HepG2 (cell line): ENCODE results near the gene GADD45B. TPM values are rescaled to one million over a fixed set of nuclear protein-coding genes. Genes with fewer than 3 reads are reported as not detected.

Experiments
- CENPBD1 ChIP-seq: sonication (generic); formaldehyde crosslinking; IDR thresholded peaks from 2 replicates; pipeline ENCODE4 v1.8.0; 2022; ENCODE audit warnings: missing genetic modification reagents, low read depth, mild to moderate bottlenecking, borderline replicate concordance
- CHD2 ChIP-seq: IDR thresholded peaks from 2 replicates; pipeline ENCODE4 v1.6.1; 2011; ENCODE audit warnings: low read depth, low read length, improper control_type of control experiment
- ELF4 ChIP-seq: sonication (generic); formaldehyde crosslinking; IDR thresholded peaks from 2 replicates; pipeline ENCODE4 v1.5.0; 2020; ENCODE audit warnings: missing genetic modification reagents, mild to moderate bottlenecking, moderate library complexity, borderline replicate concordance
- GMEB2 ChIP-seq: IDR thresholded peaks from 2 replicates; pipeline ENCODE4 v1.6.1; 2016; ENCODE audit warnings: missing biosample characterization, missing genetic modification reagents, low read depth
- GRHL1 ChIP-seq: sonication (generic); formaldehyde crosslinking; conservative IDR thresholded peaks from 2 replicates; pipeline ENCODE4 v1.8.0; 2022; ENCODE audit warnings: missing genetic modification reagents
- HNRNPL ChIP-seq: fragments of 200-400 bp; formaldehyde crosslinking; IDR thresholded peaks from 2 replicates; pipeline ENCODE4 v1.6.1; 2017; ENCODE audit warnings: mild to moderate bottlenecking, low read depth, low read length
- MIER2 ChIP-seq: IDR thresholded peaks from 2 replicates; pipeline ENCODE4 v1.6.1; 2016; ENCODE audit warnings: missing biosample characterization, missing genetic modification reagents
- NCOR1 ChIP-seq: fragments of 200-600 bp; sonication (generic); IDR thresholded peaks from 2 replicates; pipeline ENCODE4 v1.7.0; 2017; ENCODE audit warnings: antibody characterized with exemption, low read length, borderline replicate concordance
- PHF8 ChIP-seq: sonication (generic); formaldehyde crosslinking; IDR thresholded peaks from 2 replicates; pipeline ENCODE4 v1.5.0; 2020; ENCODE audit warnings: missing genetic modification reagents
- SALL2 ChIP-seq: sonication (generic); formaldehyde crosslinking; IDR thresholded peaks from 2 replicates; pipeline ENCODE4 v1.8.1; 2023; ENCODE audit warnings: mild to moderate bottlenecking, missing genetic modification reagents, inconsistent platforms
- SMYD3 ChIP-seq: sonication (generic); formaldehyde crosslinking; IDR thresholded peaks from 2 replicates; pipeline ENCODE4 v1.8.1; 2023; ENCODE audit warnings: mild to moderate bottlenecking, missing genetic modification reagents
- TEF ChIP-seq: sonication (generic); formaldehyde crosslinking; IDR thresholded peaks from 2 replicates; pipeline ENCODE4 v1.5.0; 2020; ENCODE audit warnings: missing genetic modification reagents
- TGIF2 ChIP-seq: IDR thresholded peaks from 2 replicates; pipeline ENCODE4 v1.6.1; 2016; ENCODE audit warnings: control low read depth, missing compliant biosample characterization
- ZFP36L2 ChIP-seq: sonication (generic); formaldehyde crosslinking; IDR thresholded peaks from 2 replicates; pipeline ENCODE4 v1.4.0; 2020; ENCODE audit warnings: missing genetic modification reagents
- ZFP37 ChIP-seq: sonication (generic); formaldehyde crosslinking; IDR thresholded peaks from 2 replicates; pipeline ENCODE4 v1.4.0; 2020; ENCODE audit warnings: missing genetic modification reagents, borderline replicate concordance
- ZFX ChIP-seq: sonication (generic); formaldehyde crosslinking; IDR thresholded peaks from 2 replicates; pipeline ENCODE4 v1.4.0; 2020; ENCODE audit warnings: mild to moderate bottlenecking, low read depth, missing genetic modification reagents, moderate library complexity
- ZKSCAN5 ChIP-seq: sonication (generic); formaldehyde crosslinking; IDR thresholded peaks from 2 replicates; pipeline ENCODE4 v1.5.1; 2020; ENCODE audit warnings: mild to moderate bottlenecking, missing genetic modification reagents
- ZNF3 ChIP-seq: IDR thresholded peaks from 2 replicates; pipeline ENCODE4 v1.7.0; 2017; ENCODE audit warnings: inconsistent platforms
- ZNF678 ChIP-seq: sonication (generic); formaldehyde crosslinking; IDR thresholded peaks from 2 replicates; pipeline ENCODE4 v1.4.0; 2020; ENCODE audit warnings: mild to moderate bottlenecking, missing genetic modification reagents
- ZNF75D ChIP-seq: sonication (generic); formaldehyde crosslinking; IDR thresholded peaks from 2 replicates; pipeline ENCODE4 v1.8.1; 2023; ENCODE audit warnings: missing genetic modification reagents, mild to moderate bottlenecking, borderline replicate concordance
- ZNF83 ChIP-seq: sonication (generic); formaldehyde crosslinking; IDR thresholded peaks from 2 replicates; pipeline ENCODE4 v1.4.0; 2020; ENCODE audit warnings: missing genetic modification reagents, mild to moderate bottlenecking, borderline replicate concordance
- ZSCAN5A ChIP-seq: sonication (generic); formaldehyde crosslinking; IDR thresholded peaks from 2 replicates; pipeline ENCODE4 v1.8.0; 2022; ENCODE audit warnings: mild to moderate bottlenecking, missing genetic modification reagents, borderline replicate concordance
- ZXDC ChIP-seq: sonication (generic); formaldehyde crosslinking; IDR thresholded peaks from 2 replicates; pipeline ENCODE4 v1.5.0; 2020; ENCODE audit warnings: mild to moderate bottlenecking, missing genetic modification reagents
- polyA plus RNA-seq, 8 experiments: library from polyadenylated mRNA; depleted of rRNA in 3 of 8; stranded (reverse) in 7 of 8; unstranded in 1 of 8; fragments of >200 nt; fragmentation: Illumina TruSeq in 4 of 8; extraction: Trizol in 4 of 8; gene quantifications; 2 replicates each; pipeline versions ENCODE4 v1.2.1 to v1.2.3, GENCODE V29; 2011 to 2016; ENCODE audit warnings: low read depth in 4 of 8, missing spikeins in 1 of 8, mixed read lengths in 1 of 8; ENCODE audit not compliant: insufficient read depth in 1 of 8
- total RNA-seq, 5 experiments: library from RNA; depleted of rRNA; stranded (reverse); fragments of >200 nt; fragmentation: Illumina TruSeq; extraction: Trizol; gene quantifications; 2 replicates each; pipeline ENCODE4 v1.2.3, GENCODE V29; 2016; ENCODE audit warnings: low read depth in 1 of 5

Gene GADD45B
- total and polyA plus RNA-seq, 2 of the 13 experiments (the other 11 are each of a cell fraction or from before 2014, with no cell fraction given), result 4.6 to 34.1 TPM

- TF ChIP-seq TEF (CRISPR knock-in tag), result no peak
- no peak for TF ChIP-seq SMYD3 (CRISPR knock-in tag)
- TF ChIP-seq HNRNPL, result no peak
- TF ChIP-seq ZNF3, result no peak
- no peak for TF ChIP-seq GMEB2 (CRISPR knock-in tag)
- no peak for TF ChIP-seq ZNF75D
- no peak for TF ChIP-seq ZXDC (CRISPR knock-in tag)
- no peak for TF ChIP-seq ZNF83 (CRISPR knock-in tag)
- no peak for TF ChIP-seq ZFP36L2 (CRISPR knock-in tag)
- TF ChIP-seq TGIF2, result peak; percentile 64; the same call in 1 of the 2 replicates
- TF ChIP-seq CHD2, result no peak
- peak; percentile 82; the same call in 1 of the 2 replicates for TF ChIP-seq ZFP37
- no peak for TF ChIP-seq ZKSCAN5 (CRISPR knock-in tag)
- TF ChIP-seq GRHL1 (CRISPR knock-in tag), result no peak
- TF ChIP-seq ZSCAN5A (CRISPR knock-in tag), result no peak
- no peak for TF ChIP-seq PHF8 (CRISPR knock-in tag)
- no peak for TF ChIP-seq ZNF678 (CRISPR knock-in tag)
- no peak for TF ChIP-seq ELF4 (CRISPR knock-in tag)
- TF ChIP-seq NCOR1, result peak; percentile 30; the same call in 1 of the 2 replicates
- TF ChIP-seq MIER2 (CRISPR knock-in tag), result 0 out of 2 replicates have a peak, but pooled peaks have one; percentile 62
- peak; percentile 22; the same call in 1 of the 2 replicates for TF ChIP-seq ZFX (CRISPR knock-in tag)
- no peak for TF ChIP-seq CENPBD1 (CRISPR knock-in tag)
- TF ChIP-seq SALL2 (CRISPR knock-in tag), result no peak
Observed at GRCh38 chr19:2507109-2507508, 31.2 kb downstream of the GADD45B start (continued).
